GM12873 (cell line): ENCODE results near the gene RHOU.

Experiments used
- TF ChIP-seq, protein P1 (sequence below): IDR thresholded peaks from 2 replicates; pipeline ENCODE4 v1.5.1; 2012; ENCODE audit warnings: low read depth, mild to moderate bottlenecking, moderate library complexity, low read length, control low read depth; ENCODE audit not compliant: insufficient read depth; ENCODE audit errors: missing control alignments

Gene RHOU

DNA sequence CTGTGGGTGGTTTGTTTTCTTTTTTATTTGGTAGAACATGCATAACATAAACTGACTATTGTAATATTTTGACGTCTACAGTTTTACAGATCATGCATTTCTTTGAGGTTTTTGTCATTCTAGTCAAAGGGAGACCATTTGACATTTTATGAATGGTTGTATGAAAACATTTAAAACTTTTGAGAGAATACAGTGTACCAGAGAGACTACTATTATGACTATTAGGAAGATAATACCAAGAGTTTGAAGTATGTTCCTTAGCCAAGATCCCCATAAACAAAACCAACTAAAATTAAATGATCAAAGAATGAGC is 37.3 kb upstream of the RHOU start:
- TF ChIP-seq, protein P1, sequence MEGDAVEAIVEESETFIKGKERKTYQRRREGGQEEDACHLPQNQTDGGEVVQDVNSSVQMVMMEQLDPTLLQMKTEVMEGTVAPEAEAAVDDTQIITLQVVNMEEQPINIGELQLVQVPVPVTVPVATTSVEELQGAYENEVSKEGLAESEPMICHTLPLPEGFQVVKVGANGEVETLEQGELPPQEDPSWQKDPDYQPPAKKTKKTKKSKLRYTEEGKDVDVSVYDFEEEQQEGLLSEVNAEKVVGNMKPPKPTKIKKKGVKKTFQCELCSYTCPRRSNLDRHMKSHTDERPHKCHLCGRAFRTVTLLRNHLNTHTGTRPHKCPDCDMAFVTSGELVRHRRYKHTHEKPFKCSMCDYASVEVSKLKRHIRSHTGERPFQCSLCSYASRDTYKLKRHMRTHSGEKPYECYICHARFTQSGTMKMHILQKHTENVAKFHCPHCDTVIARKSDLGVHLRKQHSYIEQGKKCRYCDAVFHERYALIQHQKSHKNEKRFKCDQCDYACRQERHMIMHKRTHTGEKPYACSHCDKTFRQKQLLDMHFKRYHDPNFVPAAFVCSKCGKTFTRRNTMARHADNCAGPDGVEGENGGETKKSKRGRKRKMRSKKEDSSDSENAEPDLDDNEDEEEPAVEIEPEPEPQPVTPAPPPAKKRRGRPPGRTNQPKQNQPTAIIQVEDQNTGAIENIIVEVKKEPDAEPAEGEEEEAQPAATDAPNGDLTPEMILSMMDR: no peak

DNA sequence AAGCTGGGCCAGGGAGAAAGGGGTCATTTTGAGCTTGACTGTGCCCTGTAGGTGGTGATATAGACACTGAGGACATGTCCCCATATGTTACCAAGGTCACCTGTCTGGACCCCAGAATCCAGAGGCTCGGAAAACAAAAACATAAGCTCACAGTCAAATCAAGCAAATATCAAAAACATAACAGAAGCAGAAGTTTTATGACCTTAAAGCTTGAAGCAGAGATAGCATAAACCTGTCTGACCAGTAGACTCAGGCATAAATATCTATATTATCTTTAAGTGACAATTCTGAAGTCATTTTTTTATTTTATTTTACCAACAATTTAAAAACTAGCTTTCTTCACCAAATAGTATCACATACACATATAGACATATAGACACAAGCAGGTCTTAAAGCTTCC is 32.8 kb upstream of the RHOU start:
- TF ChIP-seq, protein P1: no peak

- TF ChIP-seq, protein P1: no peak
These were observed 29.0 kb upstream of the RHOU start for GRCh38 chr1:228706305-228706704.

- TF ChIP-seq, protein P1: no peak
These were observed 18.2 kb upstream of the RHOU start for GRCh38 chr1:228717081-228717480.

DNA sequence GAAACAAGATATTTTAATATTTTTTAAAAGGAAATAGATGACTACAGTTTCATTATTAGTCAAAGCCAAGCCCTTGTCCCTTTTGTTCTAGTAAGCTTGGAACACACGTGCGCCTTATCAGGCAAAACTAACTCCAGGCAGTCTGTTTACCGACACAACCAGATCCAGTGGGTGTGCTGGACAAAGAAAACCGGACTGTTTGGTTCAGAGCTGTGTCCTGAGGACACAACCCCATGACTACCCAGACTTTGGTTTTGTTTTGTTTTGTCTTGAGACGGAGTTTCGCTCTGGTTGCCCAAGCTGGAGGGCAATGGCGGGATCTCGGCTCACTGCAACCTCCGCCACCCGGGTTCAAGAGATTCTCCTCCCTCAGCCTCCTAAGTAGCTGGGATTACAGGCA is 13.9 kb upstream of the RHOU start:
- TF ChIP-seq, protein P1: no peak

DNA sequence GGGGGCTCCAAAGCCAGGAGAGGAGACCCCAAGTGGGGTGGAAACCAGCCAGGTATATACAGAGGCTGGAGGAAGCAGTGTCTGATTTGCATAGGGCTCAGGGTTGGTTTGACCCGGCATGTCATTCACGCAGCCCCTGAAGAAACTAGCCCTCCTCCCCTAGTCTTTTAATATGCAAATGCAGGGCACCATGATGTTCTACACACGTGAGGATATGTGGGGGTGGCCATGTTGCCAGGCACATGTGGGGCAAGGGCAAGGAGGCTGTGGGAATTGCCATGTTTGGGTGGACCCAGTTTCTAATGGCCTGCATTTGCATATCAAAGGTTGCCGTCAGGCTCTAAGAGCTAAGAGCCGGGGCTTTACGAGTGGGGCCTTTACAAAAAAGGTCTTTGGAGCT is 12.0 kb upstream of the RHOU start:
- TF ChIP-seq, protein P1: no peak

GRCh38 chr1:228723921-228724320 is 11.4 kb upstream of the RHOU start:
- TF ChIP-seq, protein P1: no peak

- TF ChIP-seq, protein P1: no peak
These were observed 10.1 kb upstream of the RHOU start for GRCh38 chr1:228725178-228725577.
